ENCODE measurements around the gene TEX26.

Gene TEX26

GRCh38 chr13:30972888-30973377 is 40.5 kb downstream of the TEX26 start:
- TF ChIP-seq CTCF (IDR thresholded peaks at IDR 0.05; ENCODE audit: control insufficient read depth, extremely low read depth, insufficient read depth): no peak
- peak; percentile 93 for DNase-seq (ENCODE audit: low read depth)
- no peak overlapping the region for H3K4me3 ChIP-seq (ENCODE audit: low read depth, low read length)

- no peak for DNase-seq (ENCODE audit: low read depth)
- no peak overlapping the region for H3K4me3 ChIP-seq (ENCODE audit: low read depth, low read length)
- no peak for TF ChIP-seq CTCF (IDR thresholded peaks at IDR 0.05; ENCODE audit: control insufficient read depth, extremely low read depth, insufficient read depth)
These were observed 41.9 kb downstream of the TEX26 start for GRCh38 chr13:30974350-30974749.

- no peak for DNase-seq (ENCODE audit: low read depth)
- TF ChIP-seq CTCF (IDR thresholded peaks at IDR 0.05; ENCODE audit: control insufficient read depth, extremely low read depth, insufficient read depth): no peak
- no peak overlapping the region for H3K4me3 ChIP-seq (ENCODE audit: low read depth, low read length)
These were observed 43.6 kb downstream of the TEX26 start for GRCh38 chr13:30976025-30976424.

- peak; percentile 78 for TF ChIP-seq CTCF (IDR thresholded peaks at IDR 0.05; ENCODE audit: control insufficient read depth, extremely low read depth, insufficient read depth)
- H3K4me3 ChIP-seq (ENCODE audit: low read depth, low read length): no peak overlapping the region
- DNase-seq (ENCODE audit: low read depth): no peak
These were observed 46.8 kb downstream of the TEX26 start for GRCh38 chr13:30978981-30979956.

GRCh38 chr13:30982506-30982905 is 50.0 kb downstream of the TEX26 start:
- H3K4me3 ChIP-seq (ENCODE audit: low read depth, low read length): no peak overlapping the region
- TF ChIP-seq CTCF (IDR thresholded peaks at IDR 0.05; ENCODE audit: control insufficient read depth, extremely low read depth, insufficient read depth): no peak
- DNase-seq (ENCODE audit: low read depth): no peak

- no peak for TF ChIP-seq CTCF (IDR thresholded peaks at IDR 0.05; ENCODE audit: control insufficient read depth, extremely low read depth, insufficient read depth)
- H3K4me3 ChIP-seq (ENCODE audit: low read depth, low read length): no peak overlapping the region
- DNase-seq (ENCODE audit: low read depth): no peak
These were observed 50.5 kb downstream of the TEX26 start for GRCh38 chr13:30982906-30983305.

Measured in LNCaP clone FGC (cell line).